HG02840 (cell line): ENCODE results near the gene PDS5A.
"Not testable (repeated sequence)": the region's sequence is repeated elsewhere in the genome, so short reads cannot be mapped to it uniquely, and the experiment has no call there.

Source experiments
- ATAC-seq: cut with Tn5 transposase; IDR thresholded peaks from one replicate; pipeline ENCODE4 v1.9.1; 2021; ENCODE audit warnings: mild to moderate bottlenecking, moderate library complexity, moderate number of reproducible peaks; ENCODE audit not compliant: unreplicated experiment, low FRiP score

The PDS5A gene

GRCh38 chr4:39910064-39910463 lies 67.6 kb downstream of the PDS5A start:
- ATAC-seq = no peak

DNA sequence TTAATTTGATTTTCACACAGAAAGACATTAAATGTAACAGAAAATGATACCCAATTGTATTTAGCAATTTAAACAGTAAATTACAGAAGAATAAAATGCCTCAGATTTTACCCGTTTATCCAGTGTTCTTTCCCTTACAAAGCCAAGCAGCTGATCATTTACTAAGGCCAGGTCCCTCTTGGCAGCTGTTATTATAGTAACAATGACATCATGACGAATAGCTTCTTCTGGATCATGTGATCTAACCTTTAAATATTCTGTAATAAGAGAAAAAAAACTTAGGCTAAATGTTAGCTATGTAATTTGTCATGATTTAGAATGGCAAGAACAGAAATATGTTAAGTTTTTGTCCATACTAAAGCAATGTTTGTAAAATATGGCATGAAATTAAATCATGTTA lies 69.4 kb downstream of the PDS5A start:
- no peak for ATAC-seq

DNA sequence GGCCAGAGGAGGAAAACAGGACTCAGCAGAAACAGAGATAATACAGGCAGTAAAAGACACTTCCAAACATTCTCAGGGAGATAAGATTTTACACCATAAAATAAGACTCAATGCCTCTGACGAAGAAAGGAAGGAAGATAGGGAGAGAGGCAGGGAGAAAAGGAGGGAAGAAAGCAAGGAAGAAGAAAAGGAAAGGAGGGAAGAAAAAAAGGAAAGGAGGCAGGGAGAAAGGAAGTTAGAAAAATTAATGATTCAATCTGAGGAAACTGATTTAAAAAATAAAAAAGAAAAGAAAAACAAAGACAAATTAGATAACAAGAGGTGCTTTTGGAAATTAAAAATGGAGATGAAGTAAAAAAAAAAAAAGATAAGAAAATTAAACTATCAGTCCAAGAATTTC lies 72.1 kb downstream of the PDS5A start:
- no peak for ATAC-seq

- ATAC-seq = not testable (repeated sequence)
Observed at GRCh38 chr4:39905019-39905418, 72.7 kb downstream of the PDS5A start.

DNA sequence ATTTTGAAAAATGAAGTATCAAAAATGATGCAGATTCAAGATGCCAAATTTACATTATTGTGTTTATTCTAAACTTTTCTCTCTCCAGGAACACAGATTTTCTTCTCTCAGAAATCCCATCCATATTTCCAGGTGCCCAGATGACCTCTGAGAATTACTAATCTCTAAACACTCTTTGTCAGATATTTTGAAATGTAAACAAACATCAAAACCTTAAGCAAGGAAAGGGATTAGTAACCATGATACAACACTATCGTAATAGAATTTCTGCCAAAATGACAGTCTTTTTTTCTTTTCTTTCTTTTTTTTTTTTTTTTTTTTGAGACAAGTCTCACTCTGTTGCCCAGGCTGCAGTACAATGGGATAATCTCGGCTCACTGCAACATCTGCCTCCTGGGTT lies 76.7 kb downstream of the PDS5A start:
- no peak for ATAC-seq

GRCh38 chr4:39899291-39899690 lies 78.4 kb downstream of the PDS5A start:
- ATAC-seq = no peak

GRCh38 chr4:39898015-39898414 lies 79.7 kb downstream of the PDS5A start:
- ATAC-seq = no peak

GRCh38 chr4:39893693-39894072 lies 84.0 kb downstream of the PDS5A start:
- ATAC-seq = no peak

DNA sequence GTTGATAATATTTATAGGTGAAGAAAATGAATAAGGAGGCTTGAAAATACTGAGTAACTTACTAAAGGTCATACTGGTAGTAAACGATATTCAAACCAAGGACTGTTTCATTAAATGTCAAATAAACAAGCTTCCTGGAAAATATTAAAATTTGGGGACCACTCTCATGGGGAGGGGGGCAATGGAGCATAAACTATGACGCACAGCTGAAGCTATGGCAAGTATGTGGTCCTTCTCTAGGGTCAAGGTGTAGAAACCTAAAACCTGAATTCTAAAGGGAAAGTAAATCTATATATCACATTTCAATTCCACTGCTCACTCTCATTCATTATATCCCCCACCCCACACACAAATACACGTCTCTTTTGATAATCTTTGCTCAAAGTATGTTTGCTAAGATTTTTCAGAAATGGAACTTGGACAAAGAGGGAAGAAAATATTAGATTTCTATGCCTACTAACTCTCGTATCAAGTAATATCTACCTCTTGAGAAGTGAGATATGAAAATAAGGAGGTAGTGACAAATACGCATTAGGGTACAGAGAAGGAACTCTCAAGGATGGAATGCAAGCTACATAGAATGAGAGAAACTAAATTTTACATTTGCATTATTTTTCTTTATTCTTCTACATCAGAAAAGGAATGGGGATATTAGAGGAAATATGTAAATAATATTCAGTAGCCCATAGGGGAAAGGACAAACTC lies 84.6 kb downstream of the PDS5A start:
- ATAC-seq = no peak

GRCh38 chr4:39889226-39889625 lies 88.5 kb downstream of the PDS5A start:
- ATAC-seq = no peak

DNA sequence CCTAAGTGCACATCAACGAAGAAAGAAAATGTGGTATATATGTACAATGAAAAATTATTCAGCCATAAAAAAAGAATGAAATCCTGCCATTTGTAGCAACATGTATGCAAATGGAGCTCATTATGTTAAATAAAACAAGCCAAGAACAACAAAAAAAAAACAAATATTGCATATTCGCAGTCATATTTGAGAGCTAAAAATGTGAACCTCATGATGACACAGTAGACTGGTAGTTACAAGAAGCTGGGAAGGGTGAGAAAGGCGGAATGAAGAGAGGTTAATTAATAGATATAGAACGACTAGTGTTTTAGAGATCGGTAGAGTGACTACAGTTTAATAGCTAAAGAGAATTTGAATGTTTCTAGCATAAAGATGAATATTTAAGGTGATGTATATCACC lies 89.2 kb downstream of the PDS5A start:
- no peak for ATAC-seq

DNA sequence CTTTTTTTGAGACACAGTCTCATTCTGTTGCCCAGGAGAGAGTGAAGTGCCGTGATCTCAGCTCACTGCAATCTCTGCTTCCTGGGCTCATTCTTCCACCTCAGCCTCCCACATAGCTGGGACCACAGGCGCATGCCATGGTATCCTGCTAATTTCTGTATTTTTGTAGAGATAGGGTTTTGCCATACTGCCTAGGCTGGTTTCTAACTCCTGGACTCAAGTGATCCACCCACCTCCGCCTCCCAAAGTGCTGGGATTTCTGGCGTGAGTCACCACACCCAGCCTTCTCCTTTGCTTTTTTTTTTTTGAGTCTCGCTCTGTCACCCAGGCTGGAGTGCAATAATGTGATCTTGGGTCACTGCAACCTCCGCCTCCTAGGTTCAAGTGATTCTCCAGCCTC lies 94.1 kb downstream of the PDS5A start:
- no peak for ATAC-seq

DNA sequence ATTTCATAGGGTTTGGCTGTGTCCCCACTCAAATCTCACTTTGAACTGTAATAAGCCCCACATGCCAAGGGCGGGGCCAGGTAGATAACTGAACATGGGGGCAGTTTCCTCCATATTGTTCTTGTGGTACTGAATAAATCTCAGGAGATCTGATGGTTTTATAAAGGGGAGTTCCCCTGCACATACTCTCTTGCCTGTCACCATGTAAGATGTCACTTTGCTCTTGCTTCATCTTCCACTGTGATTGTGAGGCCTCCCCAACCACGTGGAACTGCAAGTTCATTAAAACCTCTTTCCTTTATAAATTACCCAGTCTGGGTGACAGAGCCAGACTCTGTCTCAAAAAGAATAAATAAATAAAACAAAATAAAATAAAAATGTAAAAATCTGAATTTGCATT lies 95.9 kb downstream of the PDS5A start:
- ATAC-seq = no peak

DNA sequence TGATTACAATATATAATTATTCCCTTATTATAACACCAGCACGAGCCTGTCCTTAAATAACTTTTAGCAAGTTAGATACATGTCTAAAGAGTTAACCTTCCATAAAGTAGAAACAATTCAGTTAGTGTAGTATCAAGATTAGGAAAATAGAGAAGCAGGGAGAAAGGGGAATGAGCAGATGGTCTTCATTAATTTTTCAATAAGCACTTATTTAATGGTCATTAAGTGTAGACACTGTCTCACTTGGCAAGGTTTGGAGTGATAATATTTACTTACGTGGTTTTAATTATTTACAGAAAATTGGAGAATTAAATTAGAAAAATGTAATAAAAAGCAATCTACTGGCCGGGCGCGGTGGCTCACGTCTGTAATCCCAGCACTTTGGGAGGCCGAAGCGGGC lies 99.7 kb downstream of the PDS5A start:
- ATAC-seq = no peak

GRCh38 chr4:39873823-39874222 lies 103.9 kb downstream of the PDS5A start:
- ATAC-seq = no peak

- ATAC-seq = no peak
Observed at GRCh38 chr4:39865280-39865679, 112.4 kb downstream of the PDS5A start.

DNA sequence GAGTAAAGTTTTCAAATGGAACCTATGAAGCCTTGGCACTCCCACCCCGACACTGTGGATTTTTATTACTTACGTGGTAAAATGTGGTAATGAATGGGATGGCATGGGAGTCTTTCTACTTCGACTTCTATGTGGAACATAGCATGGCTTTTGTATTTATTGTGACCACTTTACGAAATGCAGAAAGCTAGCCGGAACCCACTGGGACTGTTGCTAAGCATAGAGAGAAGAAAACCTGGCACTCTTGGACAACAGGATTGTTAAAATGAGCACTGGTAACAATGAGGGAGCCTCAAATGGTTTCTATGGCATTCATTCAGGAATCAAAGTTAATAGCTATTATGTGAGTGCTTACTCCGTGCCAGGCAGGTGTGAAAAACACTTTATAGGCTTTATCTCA lies 113.3 kb downstream of the PDS5A start:
- ATAC-seq = no peak

DNA sequence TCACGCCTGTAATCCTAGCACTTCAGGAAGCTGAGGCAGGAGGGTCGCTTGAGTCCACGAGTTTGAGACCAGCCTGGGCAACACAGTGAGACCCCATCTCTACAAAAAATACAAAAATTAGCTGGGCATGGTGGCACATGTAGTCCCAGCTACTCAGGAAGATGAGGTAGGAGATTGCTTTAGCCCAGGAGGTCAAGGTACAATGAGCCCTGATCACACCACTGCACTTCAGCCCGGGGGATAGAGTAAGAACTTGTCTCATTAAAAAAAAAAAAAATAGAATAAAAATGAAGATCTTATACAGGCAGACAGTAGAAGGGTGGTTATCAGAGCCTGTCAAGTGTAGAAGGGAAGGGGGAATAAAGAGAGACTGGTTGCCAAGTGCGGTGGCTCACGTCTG lies 116.9 kb downstream of the PDS5A start:
- ATAC-seq = no peak

DNA sequence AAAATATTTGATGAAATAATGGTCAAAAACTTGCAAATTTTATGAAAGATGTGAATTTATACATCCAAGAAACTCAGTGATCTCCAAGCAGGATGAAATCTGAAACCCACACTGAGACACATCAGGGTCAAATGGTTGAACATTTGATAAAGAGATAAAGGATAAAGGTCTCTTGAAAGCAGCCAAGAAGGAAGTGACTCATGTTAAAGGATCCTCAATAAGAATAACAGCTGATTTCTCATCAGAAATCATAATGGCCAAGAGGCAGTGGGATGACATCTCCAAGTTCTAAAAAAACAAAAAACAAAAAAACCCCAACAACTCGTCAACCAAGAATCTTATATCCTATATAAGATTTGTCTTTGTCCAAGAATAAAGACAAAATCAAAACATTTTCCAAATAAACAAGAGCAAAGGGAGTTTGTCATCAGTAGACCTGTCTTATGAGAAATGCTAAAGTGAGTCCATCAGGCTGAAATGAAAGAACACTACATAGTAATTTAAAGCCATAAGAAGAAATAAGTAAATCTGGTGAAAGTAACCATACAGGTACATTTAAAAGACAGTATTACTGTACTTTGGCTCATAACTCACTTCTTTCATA lies 121.7 kb downstream of the PDS5A start:
- no peak for ATAC-seq

DNA sequence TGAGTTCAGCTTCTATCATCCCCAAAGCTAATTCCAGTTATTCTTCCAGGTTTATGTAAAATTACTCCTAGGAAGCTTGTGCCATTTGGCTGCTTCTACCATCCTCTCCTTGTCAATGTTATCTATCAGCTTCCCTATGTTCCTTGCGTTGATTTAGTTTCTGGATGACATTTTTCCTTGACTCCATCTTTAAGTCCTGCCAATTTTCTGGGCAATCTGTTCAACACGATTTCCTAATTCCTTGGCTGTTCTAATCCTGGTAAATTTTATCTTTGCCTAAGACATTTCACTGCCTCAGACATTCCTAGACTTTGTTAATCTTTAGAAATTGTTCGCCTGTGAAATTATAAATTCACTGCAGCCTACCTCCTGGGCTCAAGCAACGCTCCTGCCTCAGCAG lies 125.1 kb downstream of the PDS5A start:
- ATAC-seq = no peak

GRCh38 chr4:39850727-39851126 lies 127.0 kb downstream of the PDS5A start:
- ATAC-seq = no peak

DNA sequence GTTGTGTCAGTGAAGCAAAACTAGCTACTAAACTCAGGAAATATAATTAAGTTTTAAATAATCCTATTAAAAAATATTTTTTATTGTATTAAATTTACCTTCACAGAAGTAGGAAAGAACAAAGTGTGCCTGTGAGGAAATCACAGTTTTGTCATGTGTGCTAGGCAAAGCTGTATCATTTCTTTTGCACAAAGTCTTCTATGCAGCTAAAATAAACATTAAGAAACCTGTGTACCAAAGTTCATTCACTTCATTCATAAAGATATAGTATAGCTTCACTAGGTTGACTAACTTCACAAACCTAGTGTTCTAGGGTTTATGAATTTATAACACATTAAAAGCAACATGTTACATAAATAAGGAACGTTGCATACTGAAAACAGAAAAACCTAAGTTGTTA lies 131.0 kb downstream of the PDS5A start:
- ATAC-seq = no peak

DNA sequence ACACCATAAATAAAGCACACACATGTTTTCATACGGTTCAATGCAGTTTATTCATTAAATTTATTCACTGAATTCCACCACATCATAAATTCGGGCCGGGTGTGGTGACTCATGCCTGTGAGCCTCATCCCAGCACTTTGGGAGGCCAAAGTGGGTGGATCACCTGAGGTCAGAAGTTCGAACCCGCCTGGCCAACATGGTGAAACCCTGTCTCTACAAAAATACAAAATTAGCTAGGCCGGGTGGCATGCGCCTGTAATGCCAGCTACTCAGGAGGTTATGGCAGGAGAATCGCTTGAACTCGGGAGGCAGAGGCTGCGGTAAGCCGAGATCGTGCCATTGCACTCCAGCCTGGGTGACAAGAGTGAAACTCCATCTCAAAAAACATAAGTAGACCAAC lies 131.6 kb downstream of the PDS5A start:
- no peak for ATAC-seq
